Parathyroid adenoma (tissue), 2 donors: Measurements from ENCODE around the gene STARD13.

ENCODE experiments used
- H2AFZ ChIP-seq: fragments of 300-600 bp; sonication (generic); one replicate; pipeline ENCODE4 v1.7.0; 2017; ENCODE audit warnings: antibody characterized with exemption, mild to moderate bottlenecking
- H3K27ac ChIP-seq: fragments of 300-600 bp; sonication (generic); one replicate; pipeline ENCODE4 v1.7.0; 2017
- H3K27me3 ChIP-seq: fragments of 300-600 bp; sonication (generic); one replicate; pipeline ENCODE4 v1.7.0; 2017; ENCODE audit warnings: low read length; ENCODE audit not compliant: control insufficient read depth, insufficient read depth
- H3K36me3 ChIP-seq: fragments of 300-600 bp; sonication (generic); one replicate; pipeline ENCODE4 v1.7.0; 2017; ENCODE audit warnings: low read length; ENCODE audit not compliant: control insufficient read depth, insufficient read depth
- H3K4me1 ChIP-seq: fragments of 300-600 bp; sonication (generic); one replicate; pipeline ENCODE4 v1.7.0; 2017; ENCODE audit warnings: control low read depth
- H3K4me2 ChIP-seq: fragments of 300-600 bp; sonication (generic); one replicate; pipeline ENCODE4 v1.7.0; 2017; ENCODE audit warnings: low read length
- H3K4me3 ChIP-seq: fragments of 300-600 bp; sonication (generic); one replicate; pipeline ENCODE4 v1.7.0; 2017; ENCODE audit warnings: low read depth, low read length
- H3K79me2 ChIP-seq: fragments of 300-600 bp; sonication (generic); one replicate; pipeline ENCODE4 v1.7.0; 2017; ENCODE audit warnings: control low read depth
- H3K9ac ChIP-seq: fragments of 300-600 bp; sonication (generic); one replicate; pipeline ENCODE4 v1.7.0; 2017; ENCODE audit warnings: mild to moderate bottlenecking
- H3K9me3 ChIP-seq: fragments of 300-600 bp; sonication (generic); one replicate; pipeline ENCODE4 v1.7.0; 2017; ENCODE audit warnings: low read length; ENCODE audit not compliant: control insufficient read depth
- CTCF ChIP-seq: fragments of 300-600 bp; sonication (generic); IDR thresholded peaks from one replicate; pipeline ENCODE4 v1.7.0; 2017; ENCODE audit warnings: antibody characterized with exemption, mild to moderate bottlenecking
- donor health status: primary hyperparathyroidism.

Gene STARD13

DNA sequence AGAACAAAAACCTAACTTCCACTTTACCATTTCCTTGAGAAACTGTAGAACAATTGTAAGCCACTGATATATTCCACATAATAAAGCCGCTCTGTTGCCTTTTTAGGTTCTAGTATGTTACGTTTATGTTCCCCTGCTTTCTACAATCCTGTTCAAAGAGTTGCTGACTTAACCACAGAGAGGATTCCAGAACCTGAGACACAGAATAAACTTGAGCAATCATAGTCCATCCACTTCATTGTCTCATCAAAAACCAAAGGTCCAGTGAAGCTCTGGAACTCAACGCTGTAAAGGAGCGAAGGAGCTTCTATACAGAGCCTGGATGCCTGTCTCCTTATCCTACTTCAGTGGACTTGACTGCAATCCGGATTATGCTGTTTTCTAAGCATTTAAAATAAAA is 4.6 kb downstream of the STARD13 start:
- no peak overlapping the region for H3K27ac ChIP-seq

DNA sequence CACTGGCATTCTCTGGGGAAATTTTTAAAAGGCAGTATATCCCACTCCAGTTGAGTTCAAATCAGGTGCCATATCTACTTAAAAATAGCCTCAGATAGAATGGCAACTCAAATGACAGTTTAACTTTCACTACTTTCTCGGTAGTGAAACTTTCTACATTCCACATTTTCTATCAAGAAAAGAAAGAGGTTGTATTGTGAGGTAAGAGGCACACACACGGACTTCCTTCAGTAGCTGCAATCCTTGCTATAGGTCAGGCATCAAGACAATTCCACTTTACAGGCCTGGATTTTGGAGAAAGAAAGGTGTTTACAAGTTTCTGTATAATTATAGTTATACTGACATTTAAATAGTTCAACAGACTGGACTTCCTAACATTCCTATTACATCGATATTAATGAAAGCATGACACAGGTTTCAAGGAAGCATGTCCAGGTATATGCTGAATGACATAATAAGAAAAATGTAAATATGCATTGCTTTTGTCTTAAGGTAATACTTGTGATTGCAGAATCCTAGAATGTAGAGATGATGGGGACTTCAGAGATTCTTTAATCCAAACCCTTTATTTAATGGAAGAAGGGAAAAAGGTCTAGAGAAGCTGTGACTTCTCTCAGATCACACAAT is 5.2 kb downstream of the STARD13 start:
- no peak overlapping the region for H3K27ac ChIP-seq
- H3K9me3 ChIP-seq: no peaks in the 10 kb centered on the region
- no peak overlapping the region for H3K4me3 ChIP-seq
- H3K36me3 ChIP-seq: no peaks in the 10 kb centered on the region
- no peaks in the 10 kb centered on the region for H3K27me3 ChIP-seq
- H3K79me2 ChIP-seq: peaks cover 4% of the 10 kb centered on the region
- no peaks in the 10 kb centered on the region for H3K4me1 ChIP-seq
- no peak for TF ChIP-seq CTCF
- H3K4me2 ChIP-seq: no peak overlapping the region
- H3K9ac ChIP-seq: no peak overlapping the region
- H2AFZ ChIP-seq: no peak overlapping the region

More for the DNA sequence above, 4.6 kb downstream of the STARD13 start:
- TF ChIP-seq CTCF: no peak
- Histone ChIP-seq H3K9ac (no peak overlapping the region), H3K27me3 (no peaks in the 10 kb centered on the region), H3K79me2 (peaks cover under 1% of the 10 kb centered on the region), H3K4me3 (no peak overlapping the region), H3K4me2 (no peak overlapping the region), H3K4me1 (no peaks in the 10 kb centered on the region), H3K9me3 (no peaks in the 10 kb centered on the region), H2AFZ (no peak overlapping the region), H3K36me3 (no peaks in the 10 kb centered on the region)

GRCh38 chr13:33279414-33280278 is 5.9 kb downstream of the STARD13 start:
- no peaks in the 10 kb centered on the region for H3K4me1 ChIP-seq
- no peak for TF ChIP-seq CTCF
- no peaks in the 10 kb centered on the region for H3K36me3 ChIP-seq
- H2AFZ ChIP-seq: no peak overlapping the region
- no peaks in the 10 kb centered on the region for H3K9me3 ChIP-seq
- peaks cover 5% of the 10 kb centered on the region for H3K79me2 ChIP-seq
- H3K9ac ChIP-seq: no peak overlapping the region
- H3K27me3 ChIP-seq: no peaks in the 10 kb centered on the region
- no peak overlapping the region for H3K4me3 ChIP-seq
- H3K4me2 ChIP-seq: no peak overlapping the region
- no peak overlapping the region for H3K27ac ChIP-seq

DNA sequence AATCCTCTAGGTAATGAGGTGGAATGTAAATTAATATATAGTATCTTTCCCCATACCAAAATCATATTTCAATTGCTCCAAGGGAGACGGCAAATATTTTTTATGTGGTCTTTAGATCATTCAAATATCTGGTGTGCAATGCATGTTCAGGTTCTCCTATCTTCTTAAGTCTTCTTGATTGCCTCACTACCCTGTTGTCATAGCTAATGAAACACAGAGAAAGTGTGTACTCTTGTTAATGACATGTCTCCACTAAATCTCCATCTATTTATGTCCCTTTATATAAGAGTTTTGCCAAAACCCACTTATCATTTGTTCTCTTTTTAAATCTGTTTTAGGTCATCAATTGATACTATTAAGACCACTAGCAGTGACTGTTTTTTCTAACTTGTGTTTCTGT is 6.6 kb downstream of the STARD13 start:
- TF ChIP-seq CTCF: no peak
- no peak overlapping the region for H2AFZ ChIP-seq
- no peaks in the 10 kb centered on the region for H3K9me3 ChIP-seq
- H3K79me2 ChIP-seq: peaks cover 7% of the 10 kb centered on the region
- no peak overlapping the region for H3K4me2 ChIP-seq
- H3K4me3 ChIP-seq: no peak overlapping the region
- no peaks in the 10 kb centered on the region for H3K4me1 ChIP-seq
- H3K27ac ChIP-seq: no peak overlapping the region
- H3K9ac ChIP-seq: no peak overlapping the region
- H3K36me3 ChIP-seq: no peaks in the 10 kb centered on the region
- H3K27me3 ChIP-seq: no peaks in the 10 kb centered on the region
